ENCODE measurements around the gene DSC2.

Gene DSC2

DNA sequence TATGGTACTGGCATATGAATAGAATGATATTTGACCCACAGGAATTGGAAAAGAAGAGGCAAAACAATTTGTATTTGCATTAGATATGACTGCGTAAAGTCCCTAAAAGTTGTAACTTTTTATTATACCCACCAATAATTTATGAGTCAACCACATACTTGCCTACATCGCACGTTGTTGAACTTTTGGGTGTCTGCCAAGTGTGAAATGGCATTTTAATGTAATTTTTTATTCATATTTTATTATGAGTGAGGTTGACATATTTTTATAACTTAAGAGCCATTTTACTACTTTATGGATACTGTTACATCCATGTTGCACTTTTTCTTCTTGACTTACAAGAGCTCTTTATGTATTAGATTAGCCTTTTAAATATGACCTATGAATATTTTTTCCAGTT lies 4.6 kb downstream of the DSC2 start:
- WGBS, 2 experiments (ENCODE audit: insufficient coverage in 2 of 2) = no CpG with 5 or more reads among the region's 3 CpGs

GRCh38 chr18:31093880-31094279 lies 8.3 kb downstream of the DSC2 start:
- Histone ChIP-seq H3K9me3 (ENCODE audit: control insufficient read depth, low read length) (no peaks in the 10 kb centered on the region), H3K27ac (ENCODE audit: low read depth, low read length, severe bottlenecking) (no peak overlapping the region), H3K4me1 (ENCODE audit: control insufficient read depth, insufficient read depth, low read length, poor library complexity, severe bottlenecking) (no peaks in the 10 kb centered on the region), H3K4me3 (ENCODE audit: extremely low read depth, insufficient read depth, low read length, poor library complexity, severe bottlenecking) (no peak overlapping the region), H3K36me3 (ENCODE audit: control insufficient read depth, insufficient read depth, low read length) (peaks cover 32% of the 10 kb centered on the region)
- WGBS, 2 experiments (ENCODE audit: insufficient coverage in 2 of 2) = no CpG with 5 or more reads among the region's 2 CpGs

More for the DNA sequence above, 4.6 kb downstream of the DSC2 start:
- Histone ChIP-seq H3K27ac (ENCODE audit: low read depth, low read length, severe bottlenecking) (no peak overlapping the region), H3K4me1 (ENCODE audit: control insufficient read depth, insufficient read depth, low read length, poor library complexity, severe bottlenecking) (peaks cover 3% of the 10 kb centered on the region), H3K36me3 (ENCODE audit: control insufficient read depth, insufficient read depth, low read length) (peaks cover 5% of the 10 kb centered on the region), H3K4me3 (ENCODE audit: extremely low read depth, insufficient read depth, low read length, poor library complexity, severe bottlenecking) (no peak overlapping the region), H3K9me3 (ENCODE audit: control insufficient read depth, low read length) (no peaks in the 10 kb centered on the region)

GRCh38 chr18:31093294-31093693 lies 8.9 kb downstream of the DSC2 start:
- H3K9me3 ChIP-seq (ENCODE audit: control insufficient read depth, low read length) = no peaks in the 10 kb centered on the region
- 94% methylated on average over 2 of the region's 3 CpGs; no CpG with 5 or more reads in 1 of the 2 experiments for WGBS, 2 experiments (ENCODE audit: insufficient coverage in 2 of 2)
- H3K4me1 ChIP-seq (ENCODE audit: control insufficient read depth, insufficient read depth, low read length, poor library complexity, severe bottlenecking) = no peaks in the 10 kb centered on the region
- peaks cover 38% of the 10 kb centered on the region for H3K36me3 ChIP-seq (ENCODE audit: control insufficient read depth, insufficient read depth, low read length)
- H3K4me3 ChIP-seq (ENCODE audit: extremely low read depth, insufficient read depth, low read length, poor library complexity, severe bottlenecking) = no peak overlapping the region
- H3K27ac ChIP-seq (ENCODE audit: low read depth, low read length, severe bottlenecking) = no peak overlapping the region

GRCh38 chr18:31091350-31091749 lies 10.9 kb downstream of the DSC2 start:
- peaks cover 49% of the 10 kb centered on the region for H3K36me3 ChIP-seq (ENCODE audit: control insufficient read depth, insufficient read depth, low read length)
- WGBS, 2 experiments (ENCODE audit: insufficient coverage in 2 of 2) = 100% methylated on average over 1 of the region's 1 CpG; no CpG with 5 or more reads in 1 of the 2 experiments
- H3K27ac ChIP-seq (ENCODE audit: low read depth, low read length, severe bottlenecking) = no peak overlapping the region
- H3K4me3 ChIP-seq (ENCODE audit: extremely low read depth, insufficient read depth, low read length, poor library complexity, severe bottlenecking) = no peak overlapping the region
- no peaks in the 10 kb centered on the region for H3K9me3 ChIP-seq (ENCODE audit: control insufficient read depth, low read length)
- H3K4me1 ChIP-seq (ENCODE audit: control insufficient read depth, insufficient read depth, low read length, poor library complexity, severe bottlenecking) = no peaks in the 10 kb centered on the region

DNA sequence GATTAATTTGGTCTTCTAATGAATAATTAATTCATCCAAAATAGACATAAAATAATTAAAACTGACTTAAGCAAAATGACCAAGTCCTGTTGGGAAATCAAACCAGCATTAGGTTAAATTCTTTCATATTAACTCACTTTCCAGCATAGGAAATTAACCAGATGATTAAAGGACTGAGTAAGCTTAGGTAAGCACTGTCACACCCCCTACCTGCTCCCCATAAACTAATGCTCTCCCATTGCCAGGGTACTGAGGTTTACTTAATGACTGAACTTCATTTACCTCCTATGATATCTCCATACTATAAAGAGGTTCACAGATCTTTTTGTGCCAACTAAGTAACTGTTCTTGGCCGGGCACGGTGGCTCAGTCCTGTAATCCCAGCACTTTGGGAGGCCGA lies 13.7 kb downstream of the DSC2 start:
- Histone ChIP-seq H3K27ac (ENCODE audit: low read depth, low read length, severe bottlenecking) (no peak overlapping the region), H3K9me3 (ENCODE audit: control insufficient read depth, low read length) (no peaks in the 10 kb centered on the region), H3K36me3 (ENCODE audit: control insufficient read depth, insufficient read depth, low read length) (peaks cover 49% of the 10 kb centered on the region), H3K4me1 (ENCODE audit: control insufficient read depth, insufficient read depth, low read length, poor library complexity, severe bottlenecking) (no peaks in the 10 kb centered on the region), H3K4me3 (ENCODE audit: extremely low read depth, insufficient read depth, low read length, poor library complexity, severe bottlenecking) (no peak overlapping the region)
- WGBS, 2 experiments (ENCODE audit: insufficient coverage in 2 of 2) = 80 to 93% methylated on average over 3 of the region's 3 CpGs

DNA sequence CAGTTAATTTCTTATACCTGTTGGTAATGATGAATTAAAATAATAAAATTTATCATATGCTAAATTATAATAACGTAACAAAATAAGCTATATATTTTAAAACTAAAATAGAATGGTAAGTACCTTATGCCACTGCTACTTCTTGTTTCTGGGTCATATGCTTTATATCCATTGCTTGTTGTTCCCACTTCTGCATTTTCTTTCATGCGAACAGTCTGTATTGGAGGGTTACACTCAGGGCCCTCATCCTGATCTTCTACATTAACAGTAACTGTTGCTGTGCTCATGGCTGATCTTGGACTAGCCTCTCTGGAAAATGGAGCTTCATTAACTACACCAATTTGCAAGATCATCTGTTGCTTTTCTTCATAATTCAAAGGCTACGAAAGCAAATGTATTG lies 22.2 kb downstream of the DSC2 start:
- Histone ChIP-seq H3K4me3 (ENCODE audit: extremely low read depth, insufficient read depth, low read length, poor library complexity, severe bottlenecking) (no peak overlapping the region), H3K27ac (ENCODE audit: low read depth, low read length, severe bottlenecking) (no peak overlapping the region), H3K4me1 (ENCODE audit: control insufficient read depth, insufficient read depth, low read length, poor library complexity, severe bottlenecking) (no peaks in the 10 kb centered on the region), H3K36me3 (ENCODE audit: control insufficient read depth, insufficient read depth, low read length) (peaks cover 56% of the 10 kb centered on the region), H3K9me3 (ENCODE audit: control insufficient read depth, low read length) (no peaks in the 10 kb centered on the region)
- WGBS, 2 experiments (ENCODE audit: insufficient coverage in 2 of 2) = 100% methylated on average over 1 of the region's 3 CpGs

DNA sequence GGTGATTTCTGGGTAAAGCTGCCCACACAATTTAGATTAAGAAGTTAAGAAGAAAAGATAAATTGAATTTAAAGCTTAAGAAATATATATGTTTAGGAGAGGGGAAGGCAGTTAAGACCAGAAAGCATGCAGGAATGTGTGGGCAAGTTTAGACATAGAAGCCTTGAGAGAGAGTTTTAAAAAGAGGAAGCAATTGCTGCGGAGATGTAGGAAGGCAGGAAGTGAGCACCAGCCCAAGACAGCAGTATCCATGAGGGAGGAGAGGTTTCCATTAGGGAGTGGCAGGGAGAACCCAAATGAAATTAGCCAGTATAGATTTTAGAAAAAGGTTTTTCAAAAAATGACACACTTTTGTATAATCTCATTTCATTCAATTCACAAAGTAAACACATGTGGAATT lies 24.3 kb downstream of the DSC2 start:
- 79% methylated on average over 1 of the region's 1 CpG; no CpG with 5 or more reads in 1 of the 2 experiments for WGBS, 2 experiments (ENCODE audit: insufficient coverage in 2 of 2)
- no peaks in the 10 kb centered on the region for H3K4me1 ChIP-seq (ENCODE audit: control insufficient read depth, insufficient read depth, low read length, poor library complexity, severe bottlenecking)
- no peak overlapping the region for H3K27ac ChIP-seq (ENCODE audit: low read depth, low read length, severe bottlenecking)
- H3K36me3 ChIP-seq (ENCODE audit: control insufficient read depth, insufficient read depth, low read length) = peaks cover 64% of the 10 kb centered on the region
- no peaks in the 10 kb centered on the region for H3K9me3 ChIP-seq (ENCODE audit: control insufficient read depth, low read length)
- H3K4me3 ChIP-seq (ENCODE audit: extremely low read depth, insufficient read depth, low read length, poor library complexity, severe bottlenecking) = no peak overlapping the region

- Histone ChIP-seq H3K4me1 (ENCODE audit: control insufficient read depth, insufficient read depth, low read length, poor library complexity, severe bottlenecking) (peaks cover 7% of the 10 kb centered on the region), H3K4me3 (ENCODE audit: extremely low read depth, insufficient read depth, low read length, poor library complexity, severe bottlenecking) (no peak overlapping the region), H3K9me3 (ENCODE audit: control insufficient read depth, low read length) (no peaks in the 10 kb centered on the region), H3K36me3 (ENCODE audit: control insufficient read depth, insufficient read depth, low read length) (peaks cover 64% of the 10 kb centered on the region), H3K27ac (ENCODE audit: low read depth, low read length, severe bottlenecking) (no peak overlapping the region)
- 80 to 100% methylated on average over 1 to 2 of the region's 4 CpGs for WGBS, 2 experiments (ENCODE audit: insufficient coverage in 2 of 2)
These were observed 30.0 kb downstream of the DSC2 start for GRCh38 chr18:31072175-31072574.

DNA sequence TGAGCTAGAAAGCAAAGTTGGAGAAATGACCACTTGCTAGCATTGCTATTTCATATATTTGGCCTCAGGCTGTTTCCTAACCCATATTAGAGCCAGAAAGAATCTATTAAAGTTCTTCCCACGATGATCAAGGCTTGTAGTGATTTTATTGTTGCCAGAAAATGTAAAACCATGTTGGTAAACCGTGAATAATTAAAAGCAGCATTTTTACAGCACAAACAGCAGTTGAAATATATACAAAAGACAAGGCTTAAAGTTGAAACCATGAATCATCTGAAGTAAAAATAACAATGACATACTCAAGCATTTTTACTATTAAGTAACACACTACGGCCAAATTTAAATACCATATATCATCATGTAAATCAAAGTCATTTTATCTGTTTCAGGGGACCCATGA lies 32.0 kb downstream of the DSC2 start:
- Histone ChIP-seq H3K27ac (ENCODE audit: low read depth, low read length, severe bottlenecking) (no peak overlapping the region), H3K9me3 (ENCODE audit: control insufficient read depth, low read length) (no peaks in the 10 kb centered on the region), H3K4me1 (ENCODE audit: control insufficient read depth, insufficient read depth, low read length, poor library complexity, severe bottlenecking) (peaks cover 7% of the 10 kb centered on the region), H3K4me3 (ENCODE audit: extremely low read depth, insufficient read depth, low read length, poor library complexity, severe bottlenecking) (no peak overlapping the region), H3K36me3 (ENCODE audit: control insufficient read depth, insufficient read depth, low read length) (peaks cover 55% of the 10 kb centered on the region)
- WGBS, 2 experiments (ENCODE audit: insufficient coverage in 2 of 2) = 100% methylated on average over 1 of the region's 3 CpGs; no CpG with 5 or more reads in 1 of the 2 experiments

DNA sequence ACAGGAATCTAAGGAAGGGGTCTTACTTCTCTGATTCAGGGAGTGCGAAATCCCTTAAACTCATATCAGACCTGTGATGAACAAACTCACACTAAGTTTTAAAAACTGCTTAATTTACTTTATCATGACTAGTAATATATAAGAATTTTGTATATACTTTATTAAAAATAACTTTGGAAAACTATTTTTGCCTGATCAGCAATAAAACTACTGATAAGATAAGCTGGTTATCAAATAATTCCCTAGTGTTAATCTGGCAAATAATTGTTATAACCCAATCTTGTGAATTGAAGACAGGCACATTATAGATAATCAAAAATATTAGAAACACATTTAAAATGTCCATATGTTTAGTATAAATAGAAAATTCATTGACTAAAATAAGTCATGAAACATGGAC lies 36.0 kb downstream of the DSC2 start:
- no peak overlapping the region for H3K4me3 ChIP-seq (ENCODE audit: extremely low read depth, insufficient read depth, low read length, poor library complexity, severe bottlenecking)
- WGBS, 2 experiments (ENCODE audit: insufficient coverage in 2 of 2) = no CpG with 5 or more reads among the region's 1 CpG
- H3K27ac ChIP-seq (ENCODE audit: low read depth, low read length, severe bottlenecking) = no peak overlapping the region
- H3K4me1 ChIP-seq (ENCODE audit: control insufficient read depth, insufficient read depth, low read length, poor library complexity, severe bottlenecking) = no peaks in the 10 kb centered on the region
- H3K36me3 ChIP-seq (ENCODE audit: control insufficient read depth, insufficient read depth, low read length) = peaks cover 38% of the 10 kb centered on the region
- H3K9me3 ChIP-seq (ENCODE audit: control insufficient read depth, low read length) = no peaks in the 10 kb centered on the region

DNA sequence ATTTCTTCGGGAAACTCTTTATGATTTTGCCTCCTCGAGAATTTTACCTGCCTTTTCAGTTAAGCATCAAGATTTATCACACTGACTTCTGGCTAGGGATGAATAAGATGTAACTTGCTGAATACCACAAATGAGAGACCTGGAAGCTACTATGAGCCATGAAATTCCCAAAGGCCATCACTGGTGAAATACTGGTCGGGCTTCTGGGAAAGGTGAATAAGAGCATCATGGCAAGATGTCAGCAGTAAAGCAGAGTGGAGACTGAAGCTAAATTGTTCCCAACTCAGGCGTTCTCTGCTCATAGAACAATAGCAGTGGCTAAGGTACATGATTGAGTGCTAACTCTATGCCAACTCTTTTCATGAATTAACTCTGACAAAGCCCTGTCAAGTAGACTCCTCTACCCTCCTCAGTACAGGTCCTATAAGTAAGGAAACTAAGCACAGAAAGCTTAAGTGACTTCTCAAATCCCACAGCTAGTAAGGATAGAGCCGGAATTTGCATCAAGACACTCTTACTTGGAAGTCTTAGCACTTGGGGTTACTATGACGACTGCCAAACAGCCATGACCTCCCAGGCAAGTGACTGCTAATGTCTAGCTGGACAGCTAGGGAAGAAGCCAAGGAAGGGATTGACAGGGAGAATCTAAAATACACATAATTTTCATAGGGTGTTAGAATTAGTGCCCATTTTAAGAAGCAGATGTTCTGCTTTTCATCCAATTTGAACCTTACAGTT lies 37.0 kb downstream of the DSC2 start:
- Histone ChIP-seq H3K4me1 (ENCODE audit: control insufficient read depth, insufficient read depth, low read length, poor library complexity, severe bottlenecking) (no peaks in the 10 kb centered on the region), H3K9me3 (ENCODE audit: control insufficient read depth, low read length) (no peaks in the 10 kb centered on the region), H3K36me3 (ENCODE audit: control insufficient read depth, insufficient read depth, low read length) (peaks cover 35% of the 10 kb centered on the region), H3K27ac (ENCODE audit: low read depth, low read length, severe bottlenecking) (peak overlapping the region; percentile 19), H3K4me3 (ENCODE audit: extremely low read depth, insufficient read depth, low read length, poor library complexity, severe bottlenecking) (no peak overlapping the region)
- 81 to 92% methylated on average over 2 of the region's 6 CpGs for WGBS, 2 experiments (ENCODE audit: insufficient coverage in 2 of 2)

All from mesodermal cell (in vitro differentiated cells).